Muscle layer of duodenum (tissue), 2 donors: ENCODE data around the gene KPNA6.
"Not testable (repeated sequence)": the region's sequence is repeated elsewhere in the genome, so short reads cannot be mapped to it uniquely, and the experiment has no call there.

Experiments
- H3K27ac ChIP-seq: one replicate; pipeline ENCODE4 v1.7.0; 2013; ENCODE audit warnings: mild to moderate bottlenecking, low read length
- H3K27me3 ChIP-seq: one replicate; pipeline ENCODE4 v1.7.0; 2013; ENCODE audit warnings: low read depth, mild to moderate bottlenecking, control low read depth, low read length
- H3K36me3 ChIP-seq, 2 donors: one replicate each; pipeline ENCODE4 v1.7.0; 2013; ENCODE audit warnings: low read length in 2 of 2, control low read depth in 1 of 2, mild to moderate bottlenecking in 1 of 2; ENCODE audit not compliant: insufficient read depth in 2 of 2, control insufficient read depth in 1 of 2
- H3K4me1 ChIP-seq, 2 donors: one replicate each; pipeline ENCODE4 v1.7.0; 2013; ENCODE audit warnings: low read length in 2 of 2, mild to moderate bottlenecking in 2 of 2, control low read depth in 1 of 2, moderate library complexity in 1 of 2; ENCODE audit not compliant: insufficient read depth in 2 of 2, control insufficient read depth in 1 of 2
- H3K4me3 ChIP-seq, 2 donors: one replicate each; pipeline ENCODE4 v1.7.0; 2013; ENCODE audit warnings: low read length in 2 of 2, low read depth in 1 of 2, mild to moderate bottlenecking in 1 of 2
- H3K9me3 ChIP-seq, 2 donors: one replicate each; pipeline ENCODE4 v1.7.0; 2013; ENCODE audit warnings: low read length in 2 of 2, control low read depth in 1 of 2, mild to moderate bottlenecking in 1 of 2; ENCODE audit not compliant: control insufficient read depth in 1 of 2
- donor health status: healthy.

KPNA6 gene

GRCh38 chr1:32073299-32074229 is 34.3 kb upstream of the KPNA6 start:
- Histone ChIP-seq H3K4me1 (peaks cover 3 to 11% of the 10 kb centered on the region in 2 donors), H3K9me3 (no peaks in the 10 kb centered on the region), H3K27me3 (no peaks in the 10 kb centered on the region), H3K4me3 (peak overlapping the region; percentile 86 to 88), H3K27ac (peak overlapping the region; percentile 51), H3K36me3 (peaks cover 14 to 24% of the 10 kb centered on the region in 2 donors)

GRCh38 chr1:32074841-32075240 is 33.0 kb upstream of the KPNA6 start:
- Histone ChIP-seq H3K9me3 (no peaks in the 10 kb centered on the region), H3K27me3 (no peaks in the 10 kb centered on the region), H3K36me3 (peaks cover 14 to 32% of the 10 kb centered on the region in 2 donors), H3K27ac (no peak overlapping the region), H3K4me1 (peaks cover 3 to 11% of the 10 kb centered on the region in 2 donors), H3K4me3 (no peak overlapping the region)

GRCh38 chr1:32077451-32077850 is 30.4 kb upstream of the KPNA6 start:
- no peak overlapping the region for H3K4me3 ChIP-seq
- no peaks in the 10 kb centered on the region for H3K9me3 ChIP-seq
- peaks cover 14 to 36% of the 10 kb centered on the region in 2 donors for H3K36me3 ChIP-seq
- H3K4me1 ChIP-seq, result peaks cover 3% of the 10 kb centered on the region in 2 donors
- H3K27me3 ChIP-seq, result no peaks in the 10 kb centered on the region
- H3K27ac ChIP-seq, result no peak overlapping the region

GRCh38 chr1:32082022-32082421 is 25.8 kb upstream of the KPNA6 start:
- no peaks in the 10 kb centered on the region for H3K27me3 ChIP-seq
- H3K4me1 ChIP-seq, result no peaks in the 10 kb centered on the region
- peaks cover 14 to 26% of the 10 kb centered on the region in 2 donors for H3K36me3 ChIP-seq
- no peak overlapping the region for H3K27ac ChIP-seq
- H3K9me3 ChIP-seq, result no peaks in the 10 kb centered on the region
- H3K4me3 ChIP-seq, result no peak overlapping the region

- H3K27me3 ChIP-seq, H3K27ac ChIP-seq, H3K4me3 ChIP-seq, H3K36me3 ChIP-seq, H3K4me1 ChIP-seq, H3K9me3 ChIP-seq: not testable (repeated sequence)
Observed at GRCh38 chr1:32086381-32086780, 21.5 kb upstream of the KPNA6 start.

- Histone ChIP-seq H3K27ac (no peak overlapping the region), H3K4me3 (no peak overlapping the region), H3K4me1 (no peaks in the 10 kb centered on the region), H3K27me3 (no peaks in the 10 kb centered on the region), H3K36me3 (peaks cover 23 to 40% of the 10 kb centered on the region in 2 donors), H3K9me3 (no peaks in the 10 kb centered on the region)
Observed at GRCh38 chr1:32091176-32091575, 16.7 kb upstream of the KPNA6 start.

GRCh38 chr1:32091591-32091990 is 16.3 kb upstream of the KPNA6 start:
- no peaks in the 10 kb centered on the region for H3K27me3 ChIP-seq
- H3K4me3 ChIP-seq, result no peak overlapping the region
- H3K36me3 ChIP-seq, result peaks cover 23 to 44% of the 10 kb centered on the region in 2 donors
- no peaks in the 10 kb centered on the region for H3K9me3 ChIP-seq
- no peak overlapping the region for H3K27ac ChIP-seq
- H3K4me1 ChIP-seq, result no peaks in the 10 kb centered on the region

- Histone ChIP-seq H3K27me3 (no peaks in the 10 kb centered on the region), H3K4me1 (no peaks in the 10 kb centered on the region), H3K4me3 (no peak overlapping the region), H3K9me3 (no peaks in the 10 kb centered on the region), H3K36me3 (peaks cover 23 to 55% of the 10 kb centered on the region in 2 donors), H3K27ac (no peak overlapping the region)
Observed at GRCh38 chr1:32094746-32095521, 12.9 kb upstream of the KPNA6 start.

GRCh38 chr1:32099426-32099825 is 8.4 kb upstream of the KPNA6 start:
- no peaks in the 10 kb centered on the region for H3K9me3 ChIP-seq
- H3K4me3 ChIP-seq, result no peak overlapping the region
- H3K27ac ChIP-seq, result no peak overlapping the region
- H3K27me3 ChIP-seq, result no peaks in the 10 kb centered on the region
- peaks cover 27 to 47% of the 10 kb centered on the region in 2 donors for H3K36me3 ChIP-seq
- H3K4me1 ChIP-seq, result no peaks in the 10 kb centered on the region

- peaks cover 18 to 38% of the 10 kb centered on the region in 2 donors for H3K36me3 ChIP-seq
- no peak overlapping the region for H3K4me3 ChIP-seq
- no peaks in the 10 kb centered on the region for H3K9me3 ChIP-seq
- H3K4me1 ChIP-seq, result no peaks in the 10 kb centered on the region
- H3K27me3 ChIP-seq, result no peaks in the 10 kb centered on the region
- no peak overlapping the region for H3K27ac ChIP-seq
Observed at GRCh38 chr1:32100359-32100758, 7.5 kb upstream of the KPNA6 start.
